Amniotic epithelial cell (primary cell): ENCODE measurements around the gene PRDM1.

Experiments
- DNase-seq: peaks from one replicate; pipeline ENCODE4 v3.0.0-alpha.2; 2010; ENCODE audit warnings: low read depth

Gene PRDM1

DNA sequence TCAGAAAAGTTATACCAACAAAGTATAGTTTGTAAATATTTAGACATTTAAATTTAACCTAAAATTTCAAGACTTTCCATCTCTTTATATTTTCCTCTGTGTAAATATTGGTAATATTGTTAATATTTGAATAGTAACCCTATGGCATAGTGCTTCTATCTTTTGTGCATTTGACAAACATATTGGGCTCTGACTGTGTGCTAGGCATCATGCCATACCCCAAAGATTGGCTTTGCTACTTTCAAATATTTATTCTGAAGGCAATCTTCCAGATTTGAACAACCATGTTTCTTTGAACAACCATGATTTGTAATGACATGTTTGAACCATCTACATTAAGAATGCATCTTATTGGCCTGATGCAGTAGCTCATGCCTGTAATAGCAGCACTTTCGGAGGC, 15.5 kb upstream of the PRDM1 start:
- no peak for DNase-seq

DNA sequence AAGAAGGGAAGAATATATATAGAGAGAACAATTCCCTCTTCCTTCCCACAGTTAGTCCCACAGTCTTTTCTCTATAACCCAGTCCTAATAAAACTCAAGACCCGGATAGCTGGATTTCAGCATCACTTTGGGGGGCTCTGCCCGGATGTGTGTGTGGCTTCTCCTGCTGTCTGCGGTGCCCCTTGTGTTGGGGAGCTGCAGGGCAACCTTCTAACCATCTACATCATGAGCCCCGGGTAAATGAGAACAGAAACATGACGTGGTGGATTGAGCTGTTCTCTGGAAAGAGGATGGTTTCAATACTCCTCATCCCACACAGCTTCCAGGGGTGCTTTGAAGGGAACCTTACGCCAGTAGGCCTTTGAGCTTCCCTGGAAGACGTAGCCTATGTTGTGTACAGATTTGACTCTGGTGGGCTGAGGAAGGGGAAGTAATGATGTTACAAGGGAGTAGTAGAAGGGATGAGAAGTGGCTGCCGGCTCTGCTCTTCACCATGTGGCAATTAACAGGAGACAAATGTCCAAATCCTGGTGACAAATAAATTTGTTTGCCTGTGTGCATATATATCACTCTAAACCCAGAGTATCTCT, 13.5 kb upstream of the PRDM1 start:
- no peak for DNase-seq

DNA sequence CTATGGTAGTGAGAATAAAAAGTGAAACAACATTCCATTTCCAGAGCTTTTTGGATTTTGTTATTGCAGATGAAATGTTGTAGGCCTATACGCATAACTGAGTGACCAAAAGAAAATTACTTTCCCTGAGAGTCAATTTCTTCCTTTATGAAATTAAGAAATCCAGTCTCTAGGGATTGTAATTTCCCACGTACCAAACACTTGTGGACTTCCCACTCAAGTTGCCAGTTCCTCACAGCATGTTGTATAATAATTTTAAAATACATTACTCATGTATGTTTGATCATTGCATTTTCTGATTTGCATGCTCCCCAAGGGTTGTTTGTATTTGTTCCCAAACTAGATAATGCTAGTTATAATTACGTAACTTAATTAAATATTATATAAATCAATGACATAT, 12.0 kb upstream of the PRDM1 start:
- DNase-seq: no peak

DNA sequence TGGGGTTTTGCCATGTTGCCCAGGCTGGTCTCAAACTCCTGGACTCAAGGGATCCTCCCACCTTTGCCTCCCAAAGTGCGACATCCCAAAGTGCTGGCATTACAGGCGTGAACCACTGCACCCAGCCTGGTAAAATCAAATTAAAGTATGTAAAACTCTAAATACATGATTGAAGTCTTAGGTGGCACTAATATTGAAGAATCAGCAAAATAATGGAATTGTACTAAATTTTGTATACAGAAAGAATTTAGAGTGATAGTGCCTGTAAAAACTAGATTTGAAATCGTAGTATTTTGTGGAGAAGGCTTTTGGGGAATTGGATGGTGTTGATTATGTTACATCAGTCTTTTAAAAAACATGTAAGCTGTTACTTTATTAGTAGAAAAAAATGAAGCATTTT, 10.0 kb upstream of the PRDM1 start:
- DNase-seq: no peak

DNA sequence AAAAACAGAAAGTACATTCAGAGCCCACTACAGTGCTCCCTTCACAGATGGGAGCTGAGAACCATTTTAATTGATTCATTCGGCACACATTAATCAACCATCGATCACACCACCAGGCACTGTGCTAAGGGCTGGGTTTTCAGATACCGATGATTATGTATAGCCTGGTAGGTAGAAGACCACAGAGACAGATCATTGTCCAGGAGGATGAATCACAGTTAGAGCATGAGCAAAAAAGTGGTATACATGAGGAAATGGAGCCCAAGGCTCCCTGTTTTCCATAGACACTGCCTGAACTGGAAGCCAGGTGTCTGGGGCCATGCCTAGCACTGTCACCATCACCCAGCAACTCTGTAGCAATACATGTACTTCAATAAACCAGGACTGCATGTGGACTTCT, 9.0 kb upstream of the PRDM1 start:
- no peak for DNase-seq

DNA sequence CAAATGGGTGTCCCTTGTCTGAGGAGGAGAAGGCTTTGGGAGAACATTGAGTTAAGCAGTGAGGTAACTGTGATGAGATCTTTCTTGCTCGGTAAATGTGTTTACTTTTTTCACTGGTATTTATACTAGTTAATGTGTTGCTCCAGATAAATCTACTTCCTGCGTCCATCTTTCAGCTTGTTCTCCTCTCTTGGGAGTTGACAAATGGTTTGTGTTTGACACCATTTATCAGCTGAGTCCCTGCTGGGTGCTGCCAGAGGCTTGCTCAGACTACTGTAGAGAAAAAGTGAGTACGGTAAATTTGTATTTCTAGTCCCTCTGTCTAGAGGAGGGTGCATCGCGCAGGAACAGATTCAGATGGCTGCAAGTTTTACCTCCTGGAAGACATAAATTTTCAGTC, 8.3 kb upstream of the PRDM1 start:
- no peak for DNase-seq

DNA sequence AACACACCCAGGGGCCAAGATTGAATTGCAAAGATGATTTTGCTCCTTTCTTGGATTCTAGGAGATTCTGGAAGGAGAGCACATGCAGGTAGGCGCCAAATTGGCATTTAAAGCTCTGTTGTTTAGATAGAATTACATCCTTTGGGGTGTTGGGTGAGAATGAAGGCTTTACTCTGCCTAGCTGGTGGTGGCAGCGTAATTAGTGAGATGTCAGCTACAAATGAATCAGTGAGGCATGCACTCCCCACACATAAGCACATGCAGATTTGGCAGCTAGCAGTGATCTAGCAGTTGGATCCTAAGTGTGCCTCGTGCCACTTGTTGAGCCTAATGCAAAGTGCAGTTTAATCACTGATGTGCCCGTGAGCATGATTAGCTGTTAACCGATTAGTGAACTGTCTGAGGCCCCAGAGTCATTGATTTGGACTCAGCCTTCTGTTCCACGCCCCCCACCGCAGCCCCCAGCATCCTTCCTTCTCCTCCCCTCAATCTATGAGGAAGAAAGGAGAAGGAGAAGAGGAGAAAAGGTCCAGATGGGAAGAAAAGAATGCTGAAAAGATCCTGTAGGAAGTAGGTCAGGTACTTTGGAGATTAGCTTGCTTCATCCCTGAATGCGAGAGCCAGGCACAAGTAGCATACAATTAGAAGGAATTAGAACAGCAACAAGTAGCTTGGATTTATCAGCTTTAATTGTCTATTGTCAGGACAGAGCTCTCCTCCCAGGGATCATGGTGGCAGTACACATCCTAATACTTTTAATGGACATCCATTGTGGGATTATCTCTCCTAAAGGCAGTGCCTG, 6.0 kb upstream of the PRDM1 start:
- DNase-seq: no peak

DNA sequence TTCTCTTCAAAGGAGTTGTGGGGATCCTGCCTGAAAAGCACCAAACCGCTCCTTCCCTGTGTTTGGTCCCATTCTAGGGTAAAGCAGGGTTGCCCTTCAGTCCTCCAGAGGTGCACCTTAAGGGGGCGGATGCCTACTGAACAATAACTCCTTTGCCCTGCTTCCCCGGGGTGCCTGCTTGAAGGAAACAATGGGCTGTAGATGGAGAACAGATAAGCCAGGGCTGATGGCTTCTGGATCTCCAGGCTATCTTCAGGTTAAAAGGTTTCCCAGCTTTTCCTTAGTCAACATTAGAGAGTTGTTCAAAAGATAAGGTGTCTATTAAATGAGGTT, 5.4 kb upstream of the PRDM1 start:
- DNase-seq: no peak

DNA sequence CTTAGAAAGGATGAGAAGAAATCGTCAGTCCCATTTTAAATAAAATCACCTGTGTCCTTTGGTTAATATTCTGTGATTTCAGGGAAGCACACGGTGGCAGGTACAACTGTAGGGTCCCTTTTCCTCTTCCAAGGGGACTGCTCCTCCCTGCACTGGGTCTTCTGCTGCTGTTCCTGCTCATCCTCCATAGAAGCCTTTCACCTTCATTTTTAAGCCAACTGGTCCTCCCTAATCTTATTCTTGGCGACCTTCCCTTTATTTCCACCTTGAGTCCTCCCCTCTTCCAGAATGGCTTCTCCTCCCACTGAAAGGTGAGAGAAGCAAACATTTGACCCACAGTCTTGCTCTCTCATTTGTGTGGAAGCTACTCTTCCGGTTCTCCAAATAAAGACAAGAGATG, 4.4 kb upstream of the PRDM1 start:
- DNase-seq: no peak

DNA sequence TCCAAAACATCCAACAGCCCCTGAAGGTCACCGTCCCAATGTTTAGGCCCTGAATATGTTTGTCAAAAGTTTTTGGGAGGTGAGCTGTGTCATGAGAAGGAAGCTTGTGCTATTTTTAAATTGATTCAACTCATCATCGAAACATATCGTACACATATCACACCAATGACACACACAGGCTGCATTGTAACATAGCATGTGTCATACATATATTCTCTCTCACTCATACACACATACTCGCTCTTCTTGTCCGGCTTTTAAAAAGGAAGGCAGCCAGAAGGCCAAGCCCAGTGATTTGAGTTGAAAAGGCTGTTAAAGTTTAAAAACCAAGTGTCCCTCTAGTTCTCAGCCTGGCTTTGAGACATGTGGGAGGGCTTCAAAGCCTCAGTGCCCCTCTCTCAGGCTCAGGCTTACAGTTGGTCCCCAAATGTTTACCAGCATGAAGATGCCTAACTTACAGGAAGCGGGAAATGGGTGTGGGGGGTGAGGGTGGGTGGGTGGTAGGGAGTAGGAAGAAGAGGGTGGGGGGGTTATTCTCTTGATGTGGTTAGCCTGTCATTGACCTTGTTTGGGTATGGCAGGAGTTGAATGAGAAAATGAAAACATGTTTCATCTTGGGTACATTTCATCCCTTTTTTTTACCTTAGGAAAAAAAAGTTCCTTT, 3.3 kb upstream of the PRDM1 start:
- DNase-seq: peak; percentile 35

DNA sequence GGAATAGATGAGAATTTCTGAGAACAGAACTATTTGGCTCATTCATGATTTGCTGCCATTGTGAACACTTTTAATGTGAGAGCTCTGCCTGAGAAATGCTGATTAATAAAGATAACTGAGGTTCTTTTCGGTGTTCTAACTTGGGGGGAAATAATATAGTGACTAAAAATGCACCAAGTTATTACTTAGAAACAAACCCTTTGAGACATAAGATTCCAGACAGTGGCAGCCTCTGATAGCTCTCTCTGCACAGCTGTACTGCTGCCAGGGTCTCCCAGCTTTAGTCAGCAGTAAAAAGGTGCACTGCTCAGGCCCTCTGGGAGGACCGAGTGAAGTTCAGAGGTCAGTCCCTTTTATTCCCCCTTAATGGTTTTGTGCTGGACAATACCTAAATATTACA, 2.5 kb upstream of the PRDM1 start:
- DNase-seq: no peak

DNA sequence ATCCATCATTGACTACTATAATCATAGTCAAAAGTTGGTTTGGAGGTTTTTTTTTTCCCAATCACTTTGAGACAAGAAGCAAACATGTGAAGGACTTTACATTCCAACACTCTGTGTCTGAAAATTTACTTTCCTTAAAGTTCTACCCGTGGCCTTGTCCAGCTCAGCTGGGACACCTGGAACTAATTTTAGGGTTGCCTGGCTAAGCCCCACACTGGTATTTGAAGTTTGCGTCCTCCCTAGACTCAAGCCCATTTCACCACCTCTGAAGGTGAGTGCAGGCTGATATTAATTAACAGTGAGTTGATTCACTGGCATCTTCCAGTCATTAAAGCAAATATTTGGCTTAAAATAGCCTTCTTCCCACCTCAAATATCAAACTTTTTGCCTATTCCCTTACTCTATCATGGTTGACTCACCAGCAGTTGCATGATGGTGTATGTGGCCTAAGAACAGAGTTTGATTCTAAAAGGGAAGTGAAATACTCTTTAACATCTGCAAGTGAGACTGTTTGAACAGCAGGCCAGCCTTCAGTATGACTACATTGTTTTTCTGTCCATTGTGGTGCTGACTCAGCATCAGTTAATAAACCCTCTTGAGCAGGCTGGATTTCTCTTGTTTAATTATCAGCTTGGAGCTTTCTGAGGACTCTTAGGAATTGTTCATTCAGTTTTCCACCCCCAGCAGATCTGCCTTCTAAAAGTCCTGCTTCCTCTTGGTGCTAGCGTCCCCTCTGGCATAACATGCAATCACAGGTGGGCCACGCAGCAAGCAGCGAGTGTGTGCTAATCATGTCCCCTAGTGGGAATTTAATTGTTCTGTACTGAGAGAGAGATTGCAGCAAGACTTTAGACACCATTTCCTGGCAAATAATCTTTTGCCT, 1.8 kb upstream of the PRDM1 start:
- DNase-seq: peak; percentile 38

DNA sequence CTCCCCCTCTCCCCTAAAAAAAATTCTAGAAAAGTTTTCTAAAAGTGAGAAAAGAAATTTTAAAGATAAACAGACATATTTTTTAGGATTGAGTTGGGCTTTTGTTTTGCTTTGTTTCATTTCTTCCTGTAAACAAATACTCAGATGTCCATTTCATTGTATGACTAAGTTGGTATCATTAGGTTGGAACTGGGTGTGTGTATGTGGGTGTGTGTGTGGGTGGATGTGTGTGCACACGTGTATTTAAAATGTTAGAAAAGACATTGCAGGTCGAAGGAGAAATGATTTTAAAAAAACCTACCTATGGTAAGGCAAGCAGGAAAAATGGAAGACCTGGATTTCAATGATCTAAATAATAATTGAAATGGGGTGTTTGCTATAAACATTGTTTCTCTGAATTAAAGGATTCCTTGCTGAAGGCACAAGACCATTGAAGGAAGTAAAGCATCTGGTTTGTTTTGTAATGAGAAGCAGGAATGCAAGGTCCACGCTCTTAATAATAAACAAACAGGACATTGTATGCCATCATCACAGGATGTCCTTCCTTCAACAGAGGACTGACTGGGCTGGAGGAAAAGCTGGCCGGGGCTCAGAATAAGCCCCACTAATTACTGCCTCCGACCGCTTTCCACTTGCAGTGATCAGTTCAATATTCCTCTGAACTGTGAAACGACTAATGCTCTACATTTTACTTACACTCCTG, 996 bp upstream of the PRDM1 start:
- no peak for DNase-seq

DNA sequence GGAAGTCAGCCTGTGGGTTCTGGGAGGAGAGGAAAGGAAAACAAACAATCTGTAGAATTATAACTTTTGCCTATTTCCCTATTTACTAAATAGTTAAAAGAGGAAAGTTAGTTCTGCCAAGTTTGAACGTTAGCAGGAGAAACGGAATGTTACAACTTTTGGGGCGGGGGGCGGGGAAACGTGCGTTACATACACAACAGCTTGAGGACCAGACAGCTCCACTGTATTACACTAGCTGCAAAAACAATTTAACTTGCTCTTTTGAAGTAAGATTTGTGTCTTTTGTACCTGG, 498 bp upstream of the PRDM1 start:
- DNase-seq: no peak

DNA sequence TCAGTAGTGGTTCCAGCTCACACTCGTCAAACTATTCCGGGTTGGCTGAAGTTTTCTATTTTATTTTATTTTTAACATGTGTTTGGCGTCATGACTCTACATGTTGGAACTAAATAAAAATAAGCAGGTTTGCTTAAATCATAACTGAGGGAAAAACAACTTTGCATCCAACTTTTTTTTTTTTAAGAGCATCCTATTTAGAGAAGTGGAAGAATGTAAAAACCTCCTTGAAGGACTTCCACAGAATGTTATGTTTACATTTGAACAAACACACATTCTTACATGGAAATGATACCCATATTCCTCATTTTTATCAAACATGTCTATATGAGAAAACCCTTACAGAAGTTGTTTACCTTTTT, 659 bp downstream of the PRDM1 start:
- DNase-seq: no peak

DNA sequence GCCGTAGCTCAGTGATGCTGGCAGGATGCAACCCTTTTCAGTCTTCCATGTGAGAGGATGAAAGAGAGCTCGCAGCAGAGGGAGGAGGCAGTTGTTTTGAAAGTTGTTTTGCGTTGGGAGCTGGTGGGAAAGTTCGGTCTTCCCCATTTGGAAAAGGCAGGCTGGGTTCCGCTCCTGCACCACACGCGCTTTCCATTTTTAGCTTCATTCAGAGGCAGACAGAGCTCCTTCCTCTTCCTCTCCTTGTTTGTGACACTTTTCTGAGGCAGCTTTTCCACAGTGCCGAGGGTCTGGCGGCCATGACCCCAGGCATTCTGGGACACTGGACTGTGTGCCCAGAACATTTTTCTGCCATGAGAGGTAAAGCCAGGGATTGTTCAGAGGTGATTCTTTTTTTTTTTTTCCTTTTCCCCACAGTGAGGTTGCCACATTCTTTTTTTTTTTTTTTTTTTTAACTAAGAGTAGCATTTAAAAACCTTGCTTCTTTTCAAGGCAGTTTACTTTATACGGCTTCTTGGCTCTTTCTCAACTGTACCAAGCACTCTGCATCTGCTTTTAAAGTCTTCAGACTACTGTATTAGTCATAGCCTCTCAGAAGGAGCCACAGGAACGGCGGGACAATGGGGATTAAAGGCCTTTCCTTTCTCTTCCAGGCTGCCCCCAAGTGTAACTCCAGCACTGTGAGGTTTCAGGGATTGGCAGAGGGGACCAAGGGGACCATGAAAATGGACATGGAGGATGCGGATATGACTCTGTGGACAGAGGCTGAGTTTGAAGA, 1.6 kb downstream of the PRDM1 start:
- peak; percentile 69 for DNase-seq

DNA sequence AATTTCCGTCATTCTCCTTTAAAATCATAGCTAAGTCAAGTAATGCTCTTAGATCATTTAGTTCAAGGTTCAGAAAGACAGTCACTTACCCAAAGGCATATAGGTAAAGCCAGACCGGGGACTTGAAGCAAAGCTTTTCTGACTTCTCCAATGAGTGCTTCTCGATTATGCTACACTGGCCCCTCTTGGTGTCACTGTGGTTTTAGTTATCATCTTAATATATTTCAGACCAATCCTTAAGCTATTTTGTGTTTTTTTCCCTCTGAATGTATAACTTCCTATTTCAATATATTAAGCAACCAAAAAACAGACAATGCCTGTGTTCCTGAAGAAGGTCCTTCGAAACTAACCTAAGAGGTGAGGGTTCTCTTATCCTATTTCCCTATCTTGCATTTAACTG, 3.9 kb downstream of the PRDM1 start:
- DNase-seq: no peak

DNA sequence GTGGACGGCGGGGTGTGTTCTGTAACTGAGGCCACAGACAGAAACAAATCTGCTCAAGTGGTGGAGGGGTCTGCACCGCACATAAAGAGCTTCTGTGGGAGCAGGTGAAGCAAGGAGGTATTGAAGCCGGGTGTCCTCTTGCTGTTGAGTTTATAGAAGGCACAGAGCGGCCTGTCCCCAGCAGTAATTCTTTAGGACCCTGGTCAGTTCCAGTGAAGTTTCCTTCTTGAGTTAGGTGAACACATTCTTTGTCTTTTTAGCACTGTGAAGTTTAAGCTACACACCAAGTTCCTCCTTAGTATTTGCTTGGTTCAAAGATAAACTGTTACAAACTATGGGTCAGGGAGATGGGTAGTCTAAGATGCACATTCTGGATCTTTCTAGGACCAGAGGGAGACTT, 6.1 kb downstream of the PRDM1 start:
- DNase-seq: no peak

DNA sequence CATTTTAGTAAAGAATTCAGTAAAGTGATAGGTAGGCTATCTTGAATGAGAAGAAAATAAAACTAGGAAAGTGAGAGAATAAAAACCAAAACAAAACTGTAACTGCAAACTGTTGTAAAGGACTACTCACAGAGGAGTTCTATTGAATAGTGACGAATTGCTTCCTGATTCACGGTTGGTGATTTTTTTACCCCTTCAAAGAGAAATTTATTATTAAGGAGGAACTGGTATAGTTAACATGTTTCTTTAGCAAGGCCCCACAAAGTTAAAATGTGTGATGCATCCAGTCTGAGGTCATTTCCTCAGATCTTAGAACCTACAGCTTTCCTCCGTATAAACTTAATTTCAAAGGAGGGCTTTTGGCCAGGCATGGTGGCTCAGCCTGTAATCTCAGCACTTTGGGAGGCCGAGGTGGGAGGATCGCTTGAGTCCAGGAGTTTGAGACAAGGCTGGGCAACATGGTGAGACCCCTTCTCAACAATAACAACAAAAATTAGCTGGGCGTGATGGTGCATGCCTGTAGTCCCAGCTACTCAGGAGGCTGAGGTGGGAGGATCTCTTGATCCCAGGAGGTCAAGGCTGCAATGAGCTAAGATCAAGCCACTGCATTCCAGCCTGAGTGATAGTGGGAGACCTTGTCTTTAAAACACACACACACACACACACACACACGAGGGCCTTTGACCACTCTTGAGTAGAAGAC, 8.3 kb downstream of the PRDM1 start:
- DNase-seq: no peak

DNA sequence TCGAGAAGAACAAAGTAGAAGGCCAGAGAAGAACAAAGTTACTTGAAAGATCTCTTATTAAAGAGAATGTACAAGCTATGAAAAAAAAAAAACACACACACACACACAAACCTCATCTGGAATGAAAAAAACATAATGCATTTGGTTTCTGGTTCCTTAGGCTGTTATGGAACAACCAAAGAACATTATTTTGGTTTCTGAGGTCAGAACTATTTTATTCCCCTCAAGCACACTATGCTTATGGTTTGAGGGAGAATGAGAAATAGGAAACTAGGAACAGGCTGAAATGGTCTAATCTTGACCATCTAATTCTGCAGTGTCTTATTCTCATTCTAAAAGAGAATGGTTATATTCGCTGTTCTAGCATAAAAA, 8.8 kb downstream of the PRDM1 start:
- no peak for DNase-seq
